HepG2 (cell line): ENCODE results near the gene PHACTR3. TPM values are rescaled to one million over a fixed set of nuclear protein-coding genes. Genes with fewer than 3 reads are reported as not detected.

Source experiments
- ATAC-seq: fragments of 200-7000 bp; cut with Tn5 transposase; 3 replicates; pipeline ENCODE4 v1.9.1; 2020; ENCODE audit warnings: mild to moderate bottlenecking, moderate library complexity
- BruUV-seq: library from RNA; stranded (reverse); fragments of 400-500 nt; replicated peaks from 2 replicates; lab custom pipeline; 2021; lab: Mats Ljungman, UMichigan
- CTCF ChIA-PET: fragments of 300-600 bp; formaldehyde crosslinking; extraction: SDS; loops from one replicate; lab custom pipeline; 2021; ENCODE audit warnings: low total read pairs, inconsistent platforms, low intra/inter-chr PET ratio; lab: Yijun Ruan, JAX
- POLR2A ChIA-PET: fragments of 350-600 bp; sonication (Branson Sonifier 250); formaldehyde crosslinking; loops from one replicate; lab custom pipeline; 2020; ENCODE audit warnings: antibody characterized with exemption, inconsistent platforms; lab: Yijun Ruan, JAX
- DNase-seq: peaks from one replicate; pipeline ENCODE4 v3.0.0-alpha.2; 2015; ENCODE audit warnings: low spot score
- FAIRE-seq: peaks from 3 replicates; lab custom pipeline; 2011; peaks lifted over from hg19 to GRCh38; lab: Jason Lieb, UNC
- H2AFZ ChIP-seq: one replicate; pipeline ENCODE4 v1.6.1; 2011; ENCODE audit warnings: low read length, inconsistent platforms
- H3K27ac ChIP-seq: fragments of 300-600 bp; 3 replicates; pipeline ENCODE4 v1.8.0; 2011; ENCODE audit warnings: mixed run types, mild to moderate bottlenecking, mixed read lengths, low read length, inconsistent platforms; ENCODE audit not compliant: insufficient read depth; ENCODE audit errors: extremely low read length
- H3K27me3 ChIP-seq, 2 experiments: fragments of 200-600 bp in 1 of 2; 2 replicates in 1 of 2; 3 replicates in 1 of 2; pipeline versions ENCODE4 v1.6.0 to v1.8.0; 2011; ENCODE audit warnings: low read length in 2 of 2, mild to moderate bottlenecking in 2 of 2, moderate library complexity in 2 of 2, inconsistent platforms in 1 of 2; ENCODE audit not compliant: insufficient read depth in 2 of 2, control insufficient read depth in 1 of 2
- H3K36me3 ChIP-seq, 2 experiments: fragments of 200-600 bp in 1 of 2; replicated peaks in 1 of 2; 2 replicates in 1 of 2; 3 replicates in 1 of 2; pipeline versions ENCODE4 v1.5.1 to v1.8.0; 2011; ENCODE audit warnings: low read length in 2 of 2, inconsistent platforms in 1 of 2; ENCODE audit not compliant: insufficient read depth in 2 of 2, control insufficient read depth in 1 of 2
- H3K4me1 ChIP-seq: 2 replicates; pipeline ENCODE4 v1.5.1; 2012; ENCODE audit warnings: low read length, inconsistent platforms; ENCODE audit not compliant: insufficient read depth
- H3K4me2 ChIP-seq: 2 replicates; pipeline ENCODE4 v1.6.0; 2011; ENCODE audit warnings: low read depth, low read length, inconsistent platforms
- H3K4me3 ChIP-seq, 3 experiments: fragments of 200-600 bp in 1 of 3; sonication (generic), shearing (Covaris generic) in 1 of 3; replicated peaks in 1 of 3; 2 replicates each; pipeline ENCODE4 v1.5.1; 2011 to 2016; ENCODE audit warnings: low read length in 3 of 3, inconsistent platforms in 2 of 3, low read depth in 2 of 3, mild to moderate bottlenecking in 2 of 3, control low read depth in 1 of 3, mixed read lengths in 1 of 3; ENCODE audit not compliant: insufficient read depth in 1 of 3
- H3K79me2 ChIP-seq: one replicate; pipeline ENCODE4 v1.6.1; 2011; ENCODE audit warnings: low read length, inconsistent platforms; ENCODE audit not compliant: insufficient read depth
- H3K9ac ChIP-seq: 2 replicates; pipeline ENCODE4 v1.6.0; 2011; ENCODE audit warnings: mild to moderate bottlenecking, low read depth, low read length, inconsistent platforms; ENCODE audit not compliant: insufficient read depth
- H3K9me3 ChIP-seq: 2 replicates; pipeline ENCODE4 v1.5.1; 2012; ENCODE audit warnings: mild to moderate bottlenecking, low read length
- H4K20me1 ChIP-seq: 2 replicates; pipeline ENCODE4 v1.6.0; 2011; ENCODE audit warnings: inconsistent platforms, mild to moderate bottlenecking, low read length, moderate library complexity; ENCODE audit not compliant: insufficient read depth
- CEBPG ChIP-seq: IDR thresholded peaks from 2 replicates; pipeline ENCODE4 v1.6.1; 2016
- KAT7 ChIP-seq: IDR thresholded peaks from 2 replicates; pipeline ENCODE4 v1.6.1; 2018; ENCODE audit warnings: borderline replicate concordance, missing compliant biosample characterization
- MTF2 ChIP-seq: sonication (generic); formaldehyde crosslinking; IDR thresholded peaks from 2 replicates; pipeline ENCODE4 v1.5.0; 2020; ENCODE audit warnings: missing genetic modification reagents, borderline replicate concordance
- NFE2L1 ChIP-seq: sonication (generic); formaldehyde crosslinking; IDR thresholded peaks from 2 replicates; pipeline ENCODE4 v1.4.0; 2020; ENCODE audit warnings: missing genetic modification reagents, mild to moderate bottlenecking, borderline replicate concordance
- PITX1 ChIP-seq: sonication (generic); formaldehyde crosslinking; IDR thresholded peaks from 2 replicates; pipeline ENCODE4 v1.5.1; 2020; ENCODE audit warnings: mild to moderate bottlenecking, missing genetic modification reagents
- RCOR2 ChIP-seq: IDR thresholded peaks from 2 replicates; pipeline ENCODE4 v1.6.1; 2016; ENCODE audit warnings: missing biosample characterization, missing genetic modification reagents
- RFX5 ChIP-seq: IDR thresholded peaks from 2 replicates; pipeline ENCODE4 v1.6.1; 2011; ENCODE audit warnings: low read depth, low read length, improper control_type of control experiment
- TCF7L2 ChIP-seq: IDR thresholded peaks from 2 replicates; pipeline ENCODE4 v1.6.1; 2011; ENCODE audit warnings: mild to moderate bottlenecking, low read depth, low read length, moderate library complexity
- ZNF143 ChIP-seq: sonication (generic); formaldehyde crosslinking; IDR thresholded peaks from 2 replicates; pipeline ENCODE4 v1.4.0; 2020; ENCODE audit warnings: missing genetic modification reagents
- WGBS: methylation state at CpG from one replicate; pipeline ENCODE4 v1.1.6; 2017; ENCODE audit warnings: low lambda C conversion rate; 5-methylcytosine and 5-hydroxymethylcytosine counted together
- in situ Hi-C: cut with HindIII; loops from 2 replicates; pipeline ENCODE4 v1.10.0; 2017; ENCODE audit warnings: low pct_unique_long_range_greater_than_20kb; ENCODE audit not compliant: extremely low pct_ligation_motif_present
- intact Hi-C: fragments of 100-400 bp; cut with micrococcal nuclease; formaldehyde crosslinking; loops from one replicate; pipeline ENCODE4 v1.10.0; 2022; ENCODE audit not compliant: unreplicated experiment
- polyA plus RNA-seq, 8 experiments: library from polyadenylated mRNA; depleted of rRNA in 3 of 8; stranded (reverse) in 7 of 8; unstranded in 1 of 8; fragments of >200 nt; fragmentation: Illumina TruSeq in 4 of 8; extraction: Trizol in 4 of 8; gene quantifications; 2 replicates each; pipeline versions ENCODE4 v1.2.1 to v1.2.3, GENCODE V29; 2011 to 2016; ENCODE audit warnings: low read depth in 4 of 8, missing spikeins in 1 of 8, mixed read lengths in 1 of 8; ENCODE audit not compliant: insufficient read depth in 1 of 8
- total RNA-seq, 5 experiments: library from RNA; depleted of rRNA; stranded (reverse); fragments of >200 nt; fragmentation: Illumina TruSeq; extraction: Trizol; gene quantifications; 2 replicates each; pipeline ENCODE4 v1.2.3, GENCODE V29; 2016; ENCODE audit warnings: low read depth in 1 of 5
- TF ChIP-seq, protein P1 (sequence below): sonication (generic); formaldehyde crosslinking; IDR thresholded peaks from 2 replicates; pipeline ENCODE4 v1.4.0; 2020; ENCODE audit warnings: missing genetic modification reagents
- TF ChIP-seq, protein P2 (sequence below): sonication (generic); formaldehyde crosslinking; IDR thresholded peaks from 2 replicates; pipeline ENCODE4 v1.9.0; 2021; ENCODE audit warnings: missing genetic modification reagents, borderline replicate concordance

The PHACTR3 gene
- total and polyA plus RNA-seq, 2 of the 13 experiments (the other 11 are each of a cell fraction or from before 2014, with no cell fraction given): not detected

DNA sequence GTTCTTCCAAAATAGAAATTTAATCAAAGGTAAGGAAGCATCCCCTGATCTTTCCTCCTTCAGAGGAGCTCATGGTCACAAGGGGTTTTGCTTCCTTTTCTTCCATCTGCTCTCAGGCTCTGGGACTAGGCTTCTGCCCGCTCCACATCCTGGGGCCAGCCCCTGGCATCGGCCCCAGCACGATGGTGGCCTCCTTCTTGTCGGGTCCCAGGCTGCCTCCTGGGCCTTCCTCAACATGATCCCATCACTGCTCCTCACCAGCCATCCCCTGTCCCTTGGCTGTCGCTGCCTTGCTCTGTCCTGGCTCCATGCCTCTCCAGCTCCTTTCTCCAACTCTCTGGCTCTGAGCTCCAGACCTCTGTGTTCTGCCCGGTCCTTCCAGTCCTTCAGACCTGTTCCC lies 4.1 kb downstream of the PHACTR3 start:
- no peaks in the 10 kb centered on the region for H3K9me3 ChIP-seq
- H3K4me1 ChIP-seq: no peaks in the 10 kb centered on the region
- no peak overlapping the region for H3K9ac ChIP-seq
- DNase-seq (no peak), ATAC-seq (no peak), FAIRE-seq (no peak)
- ChIA-PET POLR2A (no interaction called here), CTCF (no interaction called here)
- in situ Hi-C loops (no loop called here), intact Hi-C loops (no loop called here)
- no peak overlapping the region for H3K27ac ChIP-seq
- H2AFZ ChIP-seq: no peak overlapping the region
- TF ChIP-seq ZNF143: no peak
- TF ChIP-seq RFX5: no peak
- no peak for TF ChIP-seq CEBPG (CRISPR knock-in tag)
- TF ChIP-seq, protein P1, sequence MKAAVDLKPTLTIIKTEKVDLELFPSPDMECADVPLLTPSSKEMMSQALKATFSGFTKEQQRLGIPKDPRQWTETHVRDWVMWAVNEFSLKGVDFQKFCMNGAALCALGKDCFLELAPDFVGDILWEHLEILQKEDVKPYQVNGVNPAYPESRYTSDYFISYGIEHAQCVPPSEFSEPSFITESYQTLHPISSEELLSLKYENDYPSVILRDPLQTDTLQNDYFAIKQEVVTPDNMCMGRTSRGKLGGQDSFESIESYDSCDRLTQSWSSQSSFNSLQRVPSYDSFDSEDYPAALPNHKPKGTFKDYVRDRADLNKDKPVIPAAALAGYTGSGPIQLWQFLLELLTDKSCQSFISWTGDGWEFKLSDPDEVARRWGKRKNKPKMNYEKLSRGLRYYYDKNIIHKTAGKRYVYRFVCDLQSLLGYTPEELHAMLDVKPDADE (CRISPR knock-in tag): no peak
- TF ChIP-seq KAT7: no peak
- TF ChIP-seq RCOR2 (CRISPR knock-in tag): no peak
- no peak for TF ChIP-seq TCF7L2
- no peak for TF ChIP-seq PITX1 (CRISPR knock-in tag)
- TF ChIP-seq MTF2 (CRISPR knock-in tag): no peak
- no peak for TF ChIP-seq NFE2L1 (CRISPR knock-in tag)
- TF ChIP-seq, protein P2, sequence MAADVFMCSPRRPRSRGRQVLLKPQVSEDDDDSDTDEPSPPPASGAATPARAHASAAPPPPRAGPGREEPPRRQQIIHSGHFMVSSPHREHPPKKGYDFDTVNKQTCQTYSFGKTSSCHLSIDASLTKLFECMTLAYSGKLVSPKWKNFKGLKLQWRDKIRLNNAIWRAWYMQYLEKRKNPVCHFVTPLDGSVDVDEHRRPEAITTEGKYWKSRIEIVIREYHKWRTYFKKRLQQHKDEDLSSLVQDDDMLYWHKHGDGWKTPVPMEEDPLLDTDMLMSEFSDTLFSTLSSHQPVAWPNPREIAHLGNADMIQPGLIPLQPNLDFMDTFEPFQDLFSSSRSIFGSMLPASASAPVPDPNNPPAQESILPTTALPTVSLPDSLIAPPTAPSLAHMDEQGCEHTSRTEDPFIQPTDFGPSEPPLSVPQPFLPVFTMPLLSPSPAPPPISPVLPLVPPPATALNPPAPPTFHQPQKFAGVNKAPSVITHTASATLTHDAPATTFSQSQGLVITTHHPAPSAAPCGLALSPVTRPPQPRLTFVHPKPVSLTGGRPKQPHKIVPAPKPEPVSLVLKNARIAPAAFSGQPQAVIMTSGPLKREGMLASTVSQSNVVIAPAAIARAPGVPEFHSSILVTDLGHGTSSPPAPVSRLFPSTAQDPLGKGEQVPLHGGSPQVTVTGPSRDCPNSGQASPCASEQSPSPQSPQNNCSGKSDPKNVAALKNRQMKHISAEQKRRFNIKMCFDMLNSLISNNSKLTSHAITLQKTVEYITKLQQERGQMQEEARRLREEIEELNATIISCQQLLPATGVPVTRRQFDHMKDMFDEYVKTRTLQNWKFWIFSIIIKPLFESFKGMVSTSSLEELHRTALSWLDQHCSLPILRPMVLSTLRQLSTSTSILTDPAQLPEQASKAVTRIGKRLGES (CRISPR knock-in tag): no peak
- H3K4me3 ChIP-seq: no peak overlapping the region
- no TSS peak for BruUV-seq
- WGBS: 3% methylated on average over 6 of the region's 6 CpGs
- no peaks in the 10 kb centered on the region for H3K79me2 ChIP-seq
- no peaks in the 10 kb centered on the region for H3K36me3 ChIP-seq
- H3K27me3 ChIP-seq: peaks cover 3 to 50% of the 10 kb centered on the region in 2 experiments
- H3K4me2 ChIP-seq: no peak overlapping the region
- H4K20me1 ChIP-seq: no peaks in the 10 kb centered on the region
